ENCODE results near the gene ARCN1.

GRCh38 chr11:118640332-118641154 is 68.3 kb downstream of the ARCN1 start:
- no peak for TF ChIP-seq NR2F6 (CRISPR knock-in tag; IDR thresholded peaks at IDR 0.05)
- TF ChIP-seq CTCF (IDR thresholded peaks at IDR 0.05 in 2 of 3, conservative IDR thresholded peaks at IDR 0.05 in 1 of 3; ENCODE audit: insufficient read depth in 2 of 3, low read depth in 1 of 3, low read length in 3 of 3): no peak; a peak in 1 of 6 replicates
- TF ChIP-seq ZBTB43 (CRISPR knock-in tag; IDR thresholded peaks at IDR 0.05): no peak
- TF ChIP-seq POU5F1 (IDR thresholded peaks at IDR 0.05; ENCODE audit: borderline replicate concordance, low read depth, low read length, partially characterized antibody): no peak

Data from K562 (cell line).